ENCODE data around the gene C2CD2L.

C2CD2L gene

DNA sequence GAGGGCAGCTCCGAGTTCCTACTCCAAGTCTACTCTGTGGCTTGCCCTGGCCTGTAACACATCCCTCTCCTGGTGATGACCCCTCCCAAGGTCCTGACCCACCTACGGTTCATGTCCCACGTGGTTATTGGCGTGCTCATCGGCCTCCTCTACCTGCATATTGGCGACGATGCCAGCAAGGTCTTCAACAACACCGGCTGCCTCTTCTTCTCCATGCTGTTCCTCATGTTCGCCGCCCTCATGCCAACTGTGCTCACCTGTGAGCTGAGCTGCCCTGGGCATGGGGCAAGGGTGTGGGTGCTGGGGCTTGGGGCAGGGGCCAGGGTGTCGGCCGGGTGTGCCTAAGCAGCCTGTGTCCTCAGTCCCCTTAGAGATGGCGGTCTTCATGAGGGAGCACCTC is 51.3 kb downstream of the C2CD2L start:
- TF ChIP-seq EZH2phosphoT487 (IDR thresholded peaks at IDR 0.05; ENCODE audit: borderline replicate concordance) (no peak), CTCF (conservative IDR thresholded peaks at IDR 0.05; ENCODE audit: low read length) (no peak)
- H3F3A ChIP-seq (ENCODE audit: low read depth): no peaks in the 10 kb centered on the region

GRCh38 chr11:119160151-119160550 is 53.0 kb downstream of the C2CD2L start:
- Histone ChIP-seq H4K20me1 (ENCODE audit: insufficient read depth, low read length, poor library complexity, severe bottlenecking) (no peaks in the 10 kb centered on the region), H3K4me1 (ENCODE audit: insufficient read depth, low read length, poor library complexity, severe bottlenecking) (peaks cover 5% of the 10 kb centered on the region), H3K9ac (ENCODE audit: low read depth, low read length, poor library complexity, severe bottlenecking) (no peak overlapping the region), H3K79me2 (ENCODE audit: insufficient read depth, low read length) (no peaks in the 10 kb centered on the region), H3K4me2 (ENCODE audit: low read depth, low read length, poor library complexity, severe bottlenecking) (no peak overlapping the region), H3K9me3 (ENCODE audit: insufficient read depth, low read depth, low read length) (no peaks in the 10 kb centered on the region), H3F3A (ENCODE audit: low read depth) (no peaks in the 10 kb centered on the region), H3K9me2 (replicated peaks; ENCODE audit: low read depth, low read length) (no peaks in the 10 kb centered on the region), H3K27me3 (ENCODE audit: insufficient read depth, low read length, poor library complexity, severe bottlenecking) (no peaks in the 10 kb centered on the region), H3K4me3 (ENCODE audit: low read length, poor library complexity, severe bottlenecking) (no peak overlapping the region), H2AFZ (ENCODE audit: low read length) (no peak overlapping the region), H3K36me3 (ENCODE audit: insufficient read depth, low read length) (no peaks in the 10 kb centered on the region)
- no peak for TF ChIP-seq CTCF (conservative IDR thresholded peaks at IDR 0.05; ENCODE audit: low read length)
- no peak for TF ChIP-seq EZH2phosphoT487 (IDR thresholded peaks at IDR 0.05; ENCODE audit: borderline replicate concordance)

More for the DNA sequence above, 51.3 kb downstream of the C2CD2L start:
- Histone ChIP-seq H3K36me3 (ENCODE audit: insufficient read depth, low read length) (no peaks in the 10 kb centered on the region), H3K4me3 (ENCODE audit: low read length, poor library complexity, severe bottlenecking) (no peak overlapping the region), H3K79me2 (ENCODE audit: insufficient read depth, low read length) (no peaks in the 10 kb centered on the region), H3K9me3 (ENCODE audit: insufficient read depth, low read depth, low read length) (no peaks in the 10 kb centered on the region), H4K20me1 (ENCODE audit: insufficient read depth, low read length, poor library complexity, severe bottlenecking) (no peaks in the 10 kb centered on the region), H3K4me1 (ENCODE audit: insufficient read depth, low read length, poor library complexity, severe bottlenecking) (peaks cover 5% of the 10 kb centered on the region), H3K27me3 (ENCODE audit: insufficient read depth, low read length, poor library complexity, severe bottlenecking) (no peaks in the 10 kb centered on the region), H3K9me2 (replicated peaks; ENCODE audit: low read depth, low read length) (no peaks in the 10 kb centered on the region), H3K4me2 (ENCODE audit: low read depth, low read length, poor library complexity, severe bottlenecking) (no peak overlapping the region), H2AFZ (ENCODE audit: low read length) (no peak overlapping the region), H3K9ac (ENCODE audit: low read depth, low read length, poor library complexity, severe bottlenecking) (no peak overlapping the region)

DNA sequence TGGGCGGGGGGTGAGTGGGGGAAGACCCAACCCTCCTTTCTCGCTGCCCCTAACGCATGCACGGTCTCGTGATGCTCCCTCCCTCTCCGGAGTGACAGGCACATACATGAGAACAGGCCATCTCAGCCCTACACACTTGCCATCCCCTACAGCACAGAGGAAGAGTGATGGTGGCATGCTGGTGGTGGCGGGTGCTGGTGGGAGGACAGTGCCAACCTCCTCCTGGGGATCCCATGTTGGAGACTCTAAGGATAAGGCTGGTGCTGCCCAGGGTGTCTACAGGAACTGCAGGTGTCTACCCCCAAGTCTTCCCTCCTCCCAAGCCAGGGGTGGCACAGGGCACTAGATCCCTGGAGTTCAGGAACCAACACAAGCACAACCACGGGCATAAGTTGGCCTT is 54.7 kb downstream of the C2CD2L start:
- H3K9me3 ChIP-seq (ENCODE audit: insufficient read depth, low read depth, low read length): no peaks in the 10 kb centered on the region
- H3F3A ChIP-seq (ENCODE audit: low read depth): no peaks in the 10 kb centered on the region
- H3K36me3 ChIP-seq (ENCODE audit: insufficient read depth, low read length): no peaks in the 10 kb centered on the region
- H3K4me1 ChIP-seq (ENCODE audit: insufficient read depth, low read length, poor library complexity, severe bottlenecking): no peaks in the 10 kb centered on the region
- H3K4me3 ChIP-seq (ENCODE audit: low read length, poor library complexity, severe bottlenecking): no peak overlapping the region
- TF ChIP-seq EZH2phosphoT487 (IDR thresholded peaks at IDR 0.05; ENCODE audit: borderline replicate concordance): no peak
- TF ChIP-seq CTCF (conservative IDR thresholded peaks at IDR 0.05; ENCODE audit: low read length): no peak
- H3K9ac ChIP-seq (ENCODE audit: low read depth, low read length, poor library complexity, severe bottlenecking): no peak overlapping the region
- H3K9me2 ChIP-seq (replicated peaks; ENCODE audit: low read depth, low read length): no peaks in the 10 kb centered on the region
- H3K79me2 ChIP-seq (ENCODE audit: insufficient read depth, low read length): no peaks in the 10 kb centered on the region
- H3K4me2 ChIP-seq (ENCODE audit: low read depth, low read length, poor library complexity, severe bottlenecking): no peak overlapping the region
- no peak overlapping the region for H2AFZ ChIP-seq (ENCODE audit: low read length)
- no peaks in the 10 kb centered on the region for H4K20me1 ChIP-seq (ENCODE audit: insufficient read depth, low read length, poor library complexity, severe bottlenecking)
- no peaks in the 10 kb centered on the region for H3K27me3 ChIP-seq (ENCODE audit: insufficient read depth, low read length, poor library complexity, severe bottlenecking)

Data from Loucy (cell line).